ENCODE measurements around the gene RPS6KL1.
A peak's percentile ranks its signal among the peaks of the same experiment; 100 is the strongest.

Gene RPS6KL1

GRCh38 chr14:74911221-74911620 lies 11.8 kb downstream of the RPS6KL1 start:
- no peak for DNase-seq

GRCh38 chr14:74910556-74910955 lies 12.5 kb downstream of the RPS6KL1 start:
- no peak for DNase-seq

- DNase-seq = no peak
Measured at GRCh38 chr14:74909911-74910310, 13.1 kb downstream of the RPS6KL1 start.

GRCh38 chr14:74909501-74909900 lies 13.6 kb downstream of the RPS6KL1 start:
- no peak for DNase-seq

GRCh38 chr14:74908861-74909341 lies 14.2 kb downstream of the RPS6KL1 start:
- DNase-seq = no peak

GRCh38 chr14:74907744-74908143 lies 15.3 kb downstream of the RPS6KL1 start:
- DNase-seq = no peak

GRCh38 chr14:74906925-74907521 lies 16.0 kb downstream of the RPS6KL1 start:
- no peak for DNase-seq

- DNase-seq = peak; percentile 81
Measured at GRCh38 chr14:74905595-74906142, 17.4 kb downstream of the RPS6KL1 start.

GRCh38 chr14:74904635-74905503 lies 18.2 kb downstream of the RPS6KL1 start:
- DNase-seq = no peak

- DNase-seq = no peak
Measured at GRCh38 chr14:74902941-74903705, 19.9 kb downstream of the RPS6KL1 start.

- no peak for DNase-seq
Measured at GRCh38 chr14:74898694-74899093, 24.4 kb downstream of the RPS6KL1 start.

- no peak for DNase-seq
Measured at GRCh38 chr14:74898083-74898482, 25.0 kb downstream of the RPS6KL1 start.

GRCh38 chr14:74897642-74898041 lies 25.4 kb downstream of the RPS6KL1 start:
- no peak for DNase-seq

GRCh38 chr14:74896400-74896799 lies 26.7 kb downstream of the RPS6KL1 start:
- no peak for DNase-seq

GRCh38 chr14:74893614-74894091 lies 29.4 kb downstream of the RPS6KL1 start:
- no peak for DNase-seq

GRCh38 chr14:74892745-74893144 lies 30.3 kb downstream of the RPS6KL1 start:
- DNase-seq = no peak

- no peak for DNase-seq
Measured at GRCh38 chr14:74891870-74892269, 31.2 kb downstream of the RPS6KL1 start.

- no peak for DNase-seq
Measured at GRCh38 chr14:74890262-74890661, 32.8 kb downstream of the RPS6KL1 start.

GRCh38 chr14:74888164-74889158 lies 34.6 kb downstream of the RPS6KL1 start:
- no peak for DNase-seq

- DNase-seq = no peak
Measured at GRCh38 chr14:74886001-74886400, 37.1 kb downstream of the RPS6KL1 start.

GRCh38 chr14:74882103-74882920 lies 40.7 kb downstream of the RPS6KL1 start:
- DNase-seq = peak; percentile 43
